GM19328 (cell line): ENCODE results near the gene SANBR.
"Not testable (repeated sequence)": the region's sequence is repeated elsewhere in the genome, so short reads cannot be mapped to it uniquely, and the experiment has no call there.

Experiments
- ATAC-seq: cut with Tn5 transposase; IDR thresholded peaks from one replicate; pipeline ENCODE4 v1.9.1; 2021; ENCODE audit warnings: mild to moderate bottlenecking, moderate library complexity; ENCODE audit not compliant: unreplicated experiment

Gene SANBR

GRCh38 chr2:61065714-61066709 lies at the start of gene SANBR:
TSS of gene SANBR (plus strand) at chr2:61065871. CDS start at chr2:61070351, 4,480 bp downstream.
- peak; percentile 96 for ATAC-seq

- ATAC-seq: no peak
Measured at GRCh38 chr2:61015976-61016375, 49.7 kb upstream of the SANBR start.

- no peak for ATAC-seq
Measured at GRCh38 chr2:61016392-61017002, 49.2 kb upstream of the SANBR start.

- ATAC-seq: peak; percentile 49
Measured at GRCh38 chr2:61017003-61017555, 48.6 kb upstream of the SANBR start.

GRCh38 chr2:61017556-61018317 lies 47.9 kb upstream of the SANBR start, which contains the start of the genes PEX13 and PUS10:
TSS of gene PEX13 (plus strand) at chr2:61017720. CDS start at chr2:61017760, 40 bp downstream.
TSS of gene PUS10 (minus strand) at chr2:61018255. CDS start at chr2:61011890, 6,365 bp downstream.
- ATAC-seq: peak; percentile 75

- ATAC-seq: no peak
Measured at GRCh38 chr2:61018318-61018755, 47.3 kb upstream of the SANBR start.

GRCh38 chr2:61018798-61019197 lies 46.9 kb upstream of the SANBR start:
- no peak for ATAC-seq

GRCh38 chr2:61021228-61021660 lies 44.4 kb upstream of the SANBR start:
- ATAC-seq: no peak

GRCh38 chr2:61023670-61024069 lies 42.0 kb upstream of the SANBR start:
- ATAC-seq: no peak

- no peak for ATAC-seq
Measured at GRCh38 chr2:61029533-61029932, 36.1 kb upstream of the SANBR start.

GRCh38 chr2:61034592-61034991 lies 31.1 kb upstream of the SANBR start:
- ATAC-seq: not testable (repeated sequence)

GRCh38 chr2:61036643-61037042 lies 29.0 kb upstream of the SANBR start:
- ATAC-seq: not testable (repeated sequence)

GRCh38 chr2:61042807-61043206 lies 22.9 kb upstream of the SANBR start:
- no peak for ATAC-seq

GRCh38 chr2:61044636-61045035 lies 21.0 kb upstream of the SANBR start:
- ATAC-seq: no peak

- no peak for ATAC-seq
Measured at GRCh38 chr2:61045226-61045625, 20.4 kb upstream of the SANBR start.

GRCh38 chr2:61045999-61046398 lies 19.7 kb upstream of the SANBR start:
- ATAC-seq: no peak

GRCh38 chr2:61055557-61055956 lies 10.1 kb upstream of the SANBR start:
- ATAC-seq: no peak

- ATAC-seq: no peak
Measured at GRCh38 chr2:61057562-61057961, 8.1 kb upstream of the SANBR start.

- no peak for ATAC-seq
Measured at GRCh38 chr2:61059382-61059781, 6.3 kb upstream of the SANBR start.

GRCh38 chr2:61074100-61074499 lies 8.4 kb downstream of the SANBR start:
- ATAC-seq: no peak

GRCh38 chr2:61085883-61086282 lies 20.2 kb downstream of the SANBR start:
- ATAC-seq: no peak
